Hypothalamus (tissue), 51 donors: ENCODE results near the gene DNAJB12.
"Not testable (repeated sequence)": the region's sequence is repeated elsewhere in the genome, so short reads cannot be mapped to it uniquely, and the experiment has no call there.

Experiments used
- DNase-seq, 51 donors: peaks; one replicate each; lab custom pipeline; 2025; lab: John Stamatoyannopoulos, UW

Gene DNAJB12

DNA sequence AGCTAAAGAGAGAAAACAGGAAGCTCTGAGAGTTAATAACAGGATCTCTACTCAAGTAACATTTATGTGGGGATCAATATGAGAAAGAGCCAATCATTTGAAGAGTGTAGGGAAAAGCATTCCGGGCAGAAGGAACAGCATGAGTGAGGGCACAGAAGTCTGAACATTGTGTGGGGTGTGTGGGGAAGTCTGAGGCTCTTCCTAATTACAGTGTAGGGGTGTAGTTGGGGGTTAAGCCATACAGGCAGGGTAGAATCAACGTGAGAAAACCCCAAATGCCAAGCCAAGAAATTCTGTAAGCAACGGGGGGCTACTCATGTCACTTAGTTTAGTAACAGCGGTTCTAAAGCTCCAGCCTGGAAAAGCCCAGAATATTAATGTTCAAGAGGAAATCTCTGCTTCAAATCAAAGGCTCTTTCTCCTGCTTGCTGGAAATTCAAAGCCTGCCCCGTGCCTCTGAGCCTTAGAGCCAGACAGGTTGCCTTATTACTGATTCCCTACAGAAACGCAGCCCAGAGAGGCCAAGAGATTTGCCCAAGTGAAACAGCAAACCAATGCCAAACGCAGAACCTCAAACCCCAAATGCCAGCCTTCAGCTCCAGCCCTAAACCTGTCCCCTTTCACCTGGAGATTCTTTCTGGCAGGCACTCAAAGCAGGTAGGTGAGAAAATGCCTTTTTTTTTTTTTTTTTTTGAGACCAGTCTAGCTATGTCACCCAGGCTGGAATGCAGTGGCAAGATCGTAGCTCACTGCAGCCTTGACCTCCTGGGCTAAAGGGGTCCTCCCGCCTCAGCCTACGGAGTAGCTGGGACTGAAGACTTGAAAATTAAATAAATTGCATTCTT, 36.1 kb downstream of the DNAJB12 start:
- no peak for DNase-seq

DNA sequence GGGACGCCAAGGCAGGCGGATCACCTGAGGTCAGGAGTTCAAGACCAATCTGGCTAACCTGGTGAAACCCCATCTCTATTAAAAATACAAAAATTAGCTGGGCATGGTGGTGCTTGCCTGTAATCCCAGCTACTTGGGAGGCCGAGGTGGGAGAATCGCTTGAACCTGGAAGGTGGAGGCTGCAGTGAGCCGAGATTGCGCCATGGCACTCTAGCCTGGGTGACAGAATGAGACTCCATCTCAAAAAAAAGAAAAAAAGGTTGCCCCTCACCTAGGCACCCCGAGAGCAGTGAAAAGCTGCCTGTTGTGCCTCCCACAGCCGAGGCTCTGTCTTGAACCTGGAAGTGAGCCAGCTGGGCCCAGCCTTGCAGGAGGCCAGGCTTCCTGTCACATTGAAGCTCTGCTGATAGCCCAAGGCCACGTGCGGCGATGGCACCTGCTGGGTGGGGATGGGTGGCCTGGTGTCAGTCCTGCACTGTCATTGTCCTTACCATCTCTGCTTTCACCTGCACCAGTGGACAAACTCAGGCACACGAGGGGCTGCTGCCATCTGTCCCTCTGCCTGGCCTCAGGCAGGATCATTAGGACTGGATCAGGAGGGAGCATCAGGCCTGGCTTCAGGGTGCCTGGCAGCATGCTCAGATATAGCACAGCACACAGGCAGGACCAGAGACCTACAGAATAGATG, 37.8 kb downstream of the DNAJB12 start:
- peak in 15 of 51 donors; percentile 10 to 46 (median 29) for DNase-seq

DNA sequence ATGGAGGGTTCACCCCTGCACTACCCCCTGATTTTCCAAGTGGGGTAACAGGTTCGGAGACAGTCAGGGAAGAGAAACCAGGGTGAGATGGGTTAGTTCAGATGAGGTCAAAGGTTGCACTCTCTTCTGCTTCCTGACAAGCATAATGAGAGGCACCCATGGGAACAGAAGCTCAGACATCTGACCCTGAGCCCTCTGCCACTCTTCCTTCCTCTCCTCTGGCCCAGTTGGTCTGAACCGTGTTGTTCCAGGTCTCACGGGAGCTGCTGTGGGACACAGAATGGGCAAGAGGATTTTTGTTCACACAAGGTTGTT, 38.4 kb downstream of the DNAJB12 start:
- no peak for DNase-seq

DNA sequence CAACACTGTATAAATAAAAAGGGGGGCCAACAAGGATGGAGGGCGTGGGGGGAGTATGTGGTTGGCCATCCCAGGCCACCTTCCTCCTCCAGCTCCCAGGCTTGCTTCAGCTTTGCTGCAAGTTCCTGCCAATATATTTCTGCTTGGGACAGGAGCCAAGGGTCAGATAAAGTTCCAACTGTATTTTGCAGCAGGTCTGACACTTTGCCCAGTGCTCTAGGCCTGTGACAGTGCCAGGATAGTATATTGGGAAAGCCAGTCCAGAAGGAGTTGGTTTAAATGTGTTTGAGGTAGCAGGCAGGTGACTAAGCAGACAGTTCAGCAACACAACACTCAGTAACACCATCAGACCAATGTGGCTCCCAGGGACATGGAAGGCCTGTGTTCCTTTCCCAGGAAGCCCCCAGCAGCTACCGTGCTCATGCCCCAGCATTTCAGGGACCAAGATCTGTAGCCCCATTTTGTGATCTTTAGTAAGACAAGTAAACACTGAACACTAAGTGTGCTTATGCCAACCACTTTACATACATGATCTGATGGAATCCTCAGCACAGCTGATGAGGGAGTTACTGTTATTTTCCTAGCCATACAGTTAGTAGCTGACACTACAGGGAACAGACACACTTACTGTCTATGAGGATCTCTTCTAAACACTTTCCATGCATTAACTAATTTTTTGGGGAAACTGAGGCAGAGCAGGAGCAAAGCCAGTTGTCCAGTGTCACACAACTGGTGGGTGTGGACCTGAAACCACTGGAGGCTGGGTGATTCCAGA, 38.9 kb downstream of the DNAJB12 start:
- peak in 1 of 51 donors; percentile 29 for DNase-seq

DNA sequence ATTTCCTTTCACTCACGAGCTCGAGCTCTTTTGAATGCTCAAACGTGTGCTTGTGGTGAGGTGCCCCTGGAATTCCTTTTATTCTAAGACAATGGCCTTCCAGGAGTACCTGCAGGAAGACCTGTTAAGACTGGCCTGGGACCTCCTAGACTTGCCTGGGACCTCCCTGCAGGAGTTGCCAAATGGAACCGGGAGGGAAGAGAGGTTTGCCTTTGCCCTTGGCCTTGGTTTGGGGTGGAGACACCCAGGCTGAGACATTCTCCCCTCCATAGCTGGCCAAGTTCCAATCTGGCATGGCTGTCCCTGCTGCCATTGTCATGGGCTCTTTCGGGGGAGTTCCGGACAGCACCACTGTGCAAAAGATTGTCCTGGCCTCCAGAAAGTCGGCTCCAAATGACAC, 39.7 kb downstream of the DNAJB12 start:
- no peak for DNase-seq

DNA sequence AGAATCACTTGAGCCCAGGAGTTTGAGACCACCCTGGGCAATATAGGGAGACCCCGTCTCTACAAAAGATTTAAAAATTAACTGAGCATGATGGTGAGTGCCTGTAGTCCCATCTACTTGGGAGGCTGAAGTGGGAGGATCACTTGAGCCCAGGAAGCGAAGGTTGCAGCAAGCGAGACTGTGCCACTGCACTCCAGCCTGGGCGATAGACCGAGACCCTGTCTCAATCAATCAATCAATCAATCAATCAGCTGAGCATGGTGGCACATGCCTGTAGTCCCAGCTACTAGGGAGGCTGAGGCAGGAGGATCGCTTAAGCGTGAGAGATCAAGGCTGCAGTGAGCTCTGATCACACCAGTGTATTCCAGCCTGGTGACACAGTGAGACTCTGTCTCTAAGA, 40.5 kb downstream of the DNAJB12 start:
- DNase-seq, result no peak

DNA sequence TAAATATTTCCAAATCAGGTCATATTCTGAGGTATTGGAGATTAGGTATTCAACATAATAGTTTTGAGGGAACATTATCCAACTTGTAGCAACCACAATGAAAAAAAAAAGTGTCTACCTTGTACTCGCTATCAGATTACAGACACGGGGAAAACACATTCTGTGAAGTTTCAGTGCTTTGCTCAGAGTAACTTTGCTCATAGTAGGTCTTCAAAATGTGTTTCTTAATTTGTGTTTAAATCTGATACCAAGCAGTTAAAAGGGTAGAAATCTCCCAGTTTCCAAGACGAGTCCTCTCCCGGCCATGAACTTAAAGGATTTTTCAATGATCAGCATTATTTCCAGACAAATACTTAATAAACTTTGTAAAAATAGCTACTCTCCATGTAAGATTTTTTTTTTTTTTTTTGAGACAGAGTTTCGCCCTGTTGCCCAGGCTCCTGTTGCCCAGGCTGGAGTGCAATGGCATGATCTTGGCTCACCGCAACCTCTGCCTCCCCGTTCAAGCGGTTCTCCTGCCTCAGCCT, 41.8 kb downstream of the DNAJB12 start:
- DNase-seq, result no peak

DNA sequence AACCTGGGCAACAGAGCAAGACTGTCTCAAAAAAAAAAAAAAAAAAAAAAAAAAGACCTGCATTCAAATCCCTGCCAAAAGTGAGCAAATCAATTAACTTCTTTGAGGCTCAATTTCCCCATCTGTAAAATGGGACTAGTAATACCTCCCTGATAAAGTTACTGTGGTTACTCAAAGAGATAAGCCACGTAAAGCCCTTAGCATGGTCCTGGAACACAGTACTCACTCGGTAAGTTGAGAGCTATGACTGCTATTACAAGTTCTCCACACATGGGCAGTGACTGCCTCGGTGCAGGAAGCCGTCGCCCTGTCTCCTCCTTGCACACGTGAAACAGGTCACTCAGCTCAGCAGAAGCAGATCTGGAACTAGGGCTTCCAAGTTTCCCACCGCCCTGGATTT, 43.1 kb downstream of the DNAJB12 start:
- no peak for DNase-seq

DNA sequence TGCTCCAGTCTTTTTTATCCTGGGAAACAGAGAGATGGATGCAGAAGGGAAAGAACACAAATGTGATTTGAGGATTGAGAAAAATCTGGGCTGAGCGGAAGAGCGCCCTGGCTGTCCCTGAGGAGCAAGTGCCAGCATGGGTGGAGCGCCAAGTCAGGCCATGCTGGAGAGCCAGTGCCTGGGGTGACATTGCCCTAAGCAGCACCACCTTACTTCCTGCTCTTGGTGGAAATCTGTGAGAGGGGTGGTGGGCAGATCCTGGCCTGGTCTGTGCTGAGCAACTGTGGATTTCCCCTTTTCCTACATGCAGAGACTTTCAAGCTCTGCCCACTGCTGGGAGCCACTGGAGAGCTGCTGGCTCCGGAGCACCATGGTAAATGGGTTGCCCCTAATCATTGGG, 44.1 kb downstream of the DNAJB12 start:
- peak in 13 of 51 donors; percentile 20 to 52 (median 35) for DNase-seq

DNA sequence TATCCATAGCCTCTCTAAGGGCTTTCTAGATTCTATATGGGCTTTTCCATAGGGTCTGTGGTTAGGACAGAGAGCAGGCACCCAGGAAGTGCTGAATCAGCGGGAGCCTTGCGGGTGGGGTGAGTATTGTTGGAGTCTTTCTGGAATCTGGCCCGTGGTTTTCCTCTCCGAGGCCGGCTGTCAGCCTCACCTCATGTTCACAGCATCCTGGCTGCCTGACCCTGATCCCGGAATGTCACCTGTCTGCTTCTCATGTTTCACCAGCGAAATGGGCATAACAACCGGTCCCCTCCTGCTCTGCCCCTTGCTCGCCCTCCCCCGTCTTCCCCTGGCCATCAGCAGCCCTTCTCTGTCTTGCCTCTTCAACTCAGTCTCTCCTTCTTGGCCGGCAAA, 44.5 kb downstream of the DNAJB12 start:
- no peak for DNase-seq

DNA sequence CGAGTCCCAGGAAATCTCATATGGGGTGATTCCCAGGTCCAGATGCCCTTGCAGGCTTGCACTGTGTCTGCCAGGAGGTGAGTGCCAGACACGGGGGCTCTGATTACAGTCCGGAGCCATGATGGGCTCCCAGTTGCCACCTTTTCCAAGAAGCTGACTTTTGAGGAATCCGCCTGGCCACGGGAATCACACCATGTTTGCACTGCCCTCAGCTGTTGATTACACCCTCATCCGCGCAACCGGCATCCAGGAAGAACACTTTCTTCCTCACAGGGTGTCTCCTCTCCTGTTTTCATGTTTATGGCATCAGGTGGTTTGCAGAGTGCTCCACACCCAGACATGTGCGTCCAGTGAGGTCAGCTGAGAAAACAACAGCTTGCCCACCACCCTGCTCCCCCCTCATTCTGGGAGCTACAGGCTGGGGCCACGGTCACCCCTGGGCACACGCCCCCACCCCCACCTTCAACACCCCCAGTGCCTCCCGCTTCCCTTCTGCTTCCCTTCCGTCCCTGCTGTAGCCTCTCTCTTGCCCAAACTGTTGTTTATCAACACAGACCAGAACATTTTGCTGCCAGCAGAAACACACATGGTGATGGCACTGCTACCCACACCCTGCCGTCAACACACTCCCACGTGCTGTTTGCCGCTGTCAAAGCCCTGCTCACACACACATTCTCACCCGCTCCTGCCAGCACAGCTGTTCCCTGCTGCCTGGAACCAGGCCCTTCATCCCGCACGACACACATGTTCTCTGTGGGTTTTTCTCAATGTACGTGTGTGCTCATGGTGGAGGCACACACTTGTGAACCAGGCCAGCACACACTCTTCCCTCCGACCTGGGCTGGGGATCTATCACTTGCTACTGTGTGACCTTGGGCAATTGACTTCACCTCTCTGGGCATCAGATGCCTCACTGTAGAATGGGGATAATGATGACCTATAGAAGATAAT, 45.2 kb downstream of the DNAJB12 start:
- DNase-seq, result peak in 25 of 51 donors; percentile 19 to 86 (median 54)

DNA sequence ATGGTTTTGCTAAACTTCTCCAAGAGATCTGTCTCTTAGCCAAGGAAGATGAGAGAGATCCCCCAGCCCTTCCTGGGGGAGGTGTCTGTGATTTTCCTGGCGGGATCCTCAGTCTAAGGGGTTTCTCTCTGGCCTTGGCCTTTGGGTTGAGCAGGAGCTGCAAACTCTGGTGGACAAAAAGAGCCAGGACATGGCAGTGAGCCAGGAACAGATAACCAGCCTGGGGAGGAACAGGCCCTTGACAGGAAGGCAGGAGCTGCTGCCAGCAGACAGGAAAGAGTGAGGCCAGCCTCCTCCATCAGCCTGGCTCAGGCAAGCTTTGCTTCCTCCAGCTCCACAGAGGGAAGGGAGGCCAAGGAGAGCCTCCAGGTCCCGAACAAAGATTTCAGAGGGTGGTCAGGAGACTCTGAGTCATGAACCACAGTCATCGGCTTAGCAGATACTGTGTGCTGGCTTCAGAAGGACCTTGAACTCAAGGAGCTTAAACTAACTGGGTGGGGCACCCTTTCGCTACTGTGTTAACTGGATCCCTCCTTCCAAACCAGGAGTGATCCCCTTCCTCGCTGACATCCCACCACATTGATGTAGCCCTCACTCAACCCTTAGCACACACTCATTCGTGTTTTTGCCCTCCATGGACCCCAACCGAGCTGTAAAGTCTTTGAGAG, 46.3 kb downstream of the DNAJB12 start:
- DNase-seq, result peak in 5 of 51 donors; percentile 12 to 27 (median 22)

DNA sequence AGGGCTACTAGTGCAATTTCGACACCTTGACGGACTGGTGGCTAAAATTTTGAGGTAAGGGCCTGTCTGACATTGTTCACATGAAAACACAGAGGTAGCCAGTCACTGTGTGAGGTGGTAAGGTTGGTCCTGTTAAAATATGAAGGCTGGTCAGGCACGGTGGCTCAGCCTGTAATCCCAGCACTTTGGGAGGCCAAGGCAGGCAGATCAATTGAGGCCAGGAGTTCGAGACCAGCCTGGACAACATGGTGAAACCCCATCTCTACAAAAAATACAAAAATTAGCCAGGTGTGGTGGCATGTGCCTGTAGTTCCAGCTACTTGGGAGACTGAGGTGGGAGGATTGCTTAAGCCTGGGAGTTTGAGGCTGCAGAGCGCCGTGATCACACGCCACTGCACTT, 47.0 kb downstream of the DNAJB12 start:
- not testable (repeated sequence) for DNase-seq

DNA sequence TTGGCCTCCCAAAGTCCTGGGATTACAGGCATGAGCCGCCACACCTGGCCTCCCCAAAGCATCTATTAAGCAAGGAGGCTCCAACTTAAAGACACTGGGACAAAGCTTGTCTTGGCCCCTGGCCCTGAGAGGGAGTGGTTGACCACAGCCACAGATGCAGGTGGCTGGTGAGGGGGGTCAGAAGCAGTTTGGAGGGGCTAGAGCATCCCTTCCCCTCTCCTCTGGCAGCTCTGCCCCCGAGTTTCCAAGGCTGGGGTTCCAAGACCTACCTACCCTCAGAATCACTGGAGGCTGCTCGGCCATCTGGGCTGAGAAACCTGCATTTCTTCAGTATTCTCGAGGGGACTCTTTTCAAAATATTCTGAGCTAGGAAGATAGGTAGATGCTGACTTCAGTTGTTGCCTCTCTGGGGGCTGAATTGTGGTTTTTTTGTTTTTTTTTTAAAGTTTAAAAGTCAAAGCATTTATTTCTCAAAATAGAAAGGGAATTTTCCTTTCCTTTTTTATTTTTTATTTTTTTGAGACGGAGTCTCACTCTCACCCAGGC, 48.4 kb downstream of the DNAJB12 start:
- no peak for DNase-seq

DNA sequence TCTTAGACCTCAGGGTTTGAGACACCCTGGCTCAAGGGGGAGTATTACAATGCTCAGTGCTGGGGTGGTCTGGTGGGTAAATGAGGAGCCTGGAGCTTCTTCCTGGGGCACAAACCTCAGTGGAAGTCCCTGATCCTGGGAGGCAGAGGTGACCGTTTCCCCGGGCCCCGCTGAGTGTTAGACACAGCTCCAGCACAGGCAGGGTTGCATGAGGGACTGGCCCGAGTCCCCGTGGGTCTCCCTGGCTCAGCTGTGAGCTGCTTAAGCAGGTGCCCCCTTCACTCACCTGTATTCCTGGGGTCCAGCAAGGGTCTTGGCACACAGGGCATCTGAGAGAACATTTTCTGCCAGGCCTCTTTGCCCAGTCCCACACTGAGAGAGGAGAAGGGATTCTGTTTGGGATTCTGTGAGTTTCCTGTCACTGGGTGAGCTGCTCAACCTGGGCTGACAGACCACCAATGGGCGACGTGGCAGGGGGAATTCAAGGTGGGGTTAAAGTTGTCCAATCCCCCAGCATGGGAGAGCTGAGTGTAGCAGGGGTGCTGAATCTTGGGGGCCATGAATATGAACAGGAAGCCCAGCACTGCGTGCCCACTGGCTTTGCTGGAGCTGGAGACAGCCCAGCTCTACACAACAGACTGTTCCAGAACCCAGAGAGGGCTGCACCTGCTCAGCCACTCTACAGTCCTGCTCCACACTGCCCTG, 51.1 kb downstream of the DNAJB12 start:
- no peak for DNase-seq

DNA sequence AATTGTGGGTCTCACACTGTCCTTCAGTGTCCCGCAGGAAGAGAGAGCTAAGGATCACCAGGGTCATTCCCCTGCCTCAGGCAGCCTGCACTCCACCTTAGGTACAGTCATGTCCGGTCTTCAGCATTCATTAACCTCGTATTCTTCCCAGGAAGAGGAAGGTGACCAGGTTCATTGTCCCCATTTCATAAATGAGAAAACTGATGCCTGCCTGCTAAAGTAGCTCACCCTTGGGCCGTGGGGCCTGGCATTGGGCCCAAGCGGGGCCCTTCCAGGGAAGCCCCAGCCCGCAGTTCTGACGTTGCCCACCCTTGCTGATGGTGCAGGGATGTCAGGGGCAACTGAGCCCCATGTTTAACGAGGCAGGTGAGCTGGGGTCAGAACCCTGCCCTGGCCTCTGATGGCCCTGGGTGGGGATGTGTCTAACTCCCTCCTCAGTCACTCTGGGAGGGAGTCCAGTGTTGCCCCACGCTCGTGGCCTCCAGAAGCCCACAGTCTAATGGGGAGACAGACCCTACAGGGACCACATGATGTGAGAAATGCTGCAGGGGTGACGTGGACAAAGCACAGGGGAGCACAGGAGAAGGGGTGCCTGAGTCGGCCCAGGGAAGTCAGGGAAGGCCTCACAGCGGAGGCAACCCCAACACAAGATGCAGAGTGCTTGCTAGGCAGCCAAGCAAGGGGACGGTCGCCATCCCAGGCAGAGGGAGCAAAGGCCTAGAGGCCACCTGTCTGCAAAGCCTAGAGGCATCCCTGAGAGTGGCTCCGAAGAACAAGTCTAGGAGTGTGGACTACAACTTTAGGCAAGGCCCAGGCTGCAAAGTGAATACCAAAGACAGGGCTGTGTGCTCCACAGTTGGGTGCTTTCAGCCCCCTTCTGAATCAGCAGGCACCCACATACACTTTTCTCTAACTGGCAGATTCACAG, 55.9 kb downstream of the DNAJB12 start:
- no peak for DNase-seq

DNA sequence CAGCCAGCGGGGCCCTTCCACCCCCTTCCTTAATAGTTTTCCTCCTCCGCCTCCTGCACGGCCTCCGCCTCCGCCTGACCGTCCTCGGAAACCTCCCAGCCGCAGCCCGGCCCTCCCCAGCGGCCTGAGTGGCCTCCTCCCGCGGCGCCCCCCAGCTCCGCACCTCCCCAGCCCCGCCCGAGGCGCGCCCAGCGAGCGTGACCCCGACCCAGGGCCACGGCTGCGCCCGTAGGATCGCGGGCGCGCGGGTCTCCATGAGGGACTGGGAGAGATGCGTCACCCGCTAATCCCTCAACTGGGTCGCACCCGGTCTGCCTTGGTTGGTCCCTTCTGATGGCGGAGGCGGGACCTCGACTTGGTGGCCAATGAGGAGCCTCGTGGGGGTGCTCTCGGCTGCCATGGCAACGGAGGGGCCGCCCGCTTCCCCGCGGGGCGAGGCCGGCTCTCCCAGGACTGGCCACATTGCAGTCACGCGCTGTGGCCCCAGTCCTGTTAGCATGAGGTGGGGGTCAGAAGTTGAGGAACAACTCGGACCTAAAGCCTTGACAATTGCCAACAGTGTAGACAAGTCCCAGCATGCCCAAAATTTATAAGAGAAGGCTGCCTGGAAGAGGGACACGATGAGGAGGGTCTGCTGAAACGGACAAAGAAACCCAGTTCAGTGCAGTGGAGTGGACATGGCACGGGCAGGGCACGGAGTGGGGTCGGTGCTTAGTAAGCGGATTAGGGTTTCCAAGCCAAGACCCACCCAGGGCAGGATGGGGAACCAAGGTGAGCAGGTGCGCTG, 56.7 kb downstream of the DNAJB12 start:
- DNase-seq, result peak; percentile 53 to 99 (median 95)
